NOMO-1 (cell line): ENCODE data around the gene VEGFA.

Source experiments
- DNase-seq, 2 experiments: peaks; one replicate each; lab custom pipeline; 2025; ENCODE audit not compliant: unreplicated experiment in 2 of 2; lab: John Stamatoyannopoulos, UW

VEGFA gene

DNA sequence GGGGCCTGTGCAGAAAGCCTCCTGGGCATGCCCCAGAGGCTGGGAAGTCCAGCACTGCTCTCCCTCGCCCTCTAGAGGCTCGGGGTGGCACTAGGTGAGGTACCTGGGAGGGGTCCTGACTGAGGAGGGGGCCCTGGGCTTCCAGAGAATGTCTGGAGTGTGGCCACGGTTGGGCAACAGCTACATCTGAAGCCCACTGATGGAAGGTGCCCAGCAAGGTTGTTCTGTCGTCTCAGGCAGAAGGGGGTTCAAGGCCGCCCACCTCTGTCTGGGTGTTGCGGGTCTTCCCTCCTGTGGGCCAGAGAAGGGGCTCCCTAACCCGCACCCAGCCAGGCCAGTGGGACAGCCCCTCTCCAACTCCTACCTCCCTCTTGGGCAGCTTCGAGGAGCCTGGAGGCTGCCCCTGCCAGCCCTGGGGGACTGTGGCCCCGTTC lies 11.4 kb upstream of the VEGFA start:
- DNase-seq = no peak

GRCh38 chr6:43759136-43759906 lies 10.7 kb upstream of the VEGFA start:
- DNase-seq = no peak

- DNase-seq = no peak
These were observed 10.2 kb upstream of the VEGFA start for GRCh38 chr6:43759907-43760206.

- no peak for DNase-seq
These were observed 9.5 kb upstream of the VEGFA start for GRCh38 chr6:43760210-43761168.

- DNase-seq = no peak
These were observed 8.2 kb upstream of the VEGFA start for GRCh38 chr6:43761666-43762409.

GRCh38 chr6:43762410-43762768 lies 7.6 kb upstream of the VEGFA start:
- DNase-seq = no peak

- DNase-seq = peak; percentile 31 to 42
These were observed 6.9 kb upstream of the VEGFA start for GRCh38 chr6:43762966-43763695.

GRCh38 chr6:43763812-43764522 lies 6.0 kb upstream of the VEGFA start:
- no peak for DNase-seq

- DNase-seq = no peak
These were observed 5.2 kb upstream of the VEGFA start for GRCh38 chr6:43764772-43765171.

DNA sequence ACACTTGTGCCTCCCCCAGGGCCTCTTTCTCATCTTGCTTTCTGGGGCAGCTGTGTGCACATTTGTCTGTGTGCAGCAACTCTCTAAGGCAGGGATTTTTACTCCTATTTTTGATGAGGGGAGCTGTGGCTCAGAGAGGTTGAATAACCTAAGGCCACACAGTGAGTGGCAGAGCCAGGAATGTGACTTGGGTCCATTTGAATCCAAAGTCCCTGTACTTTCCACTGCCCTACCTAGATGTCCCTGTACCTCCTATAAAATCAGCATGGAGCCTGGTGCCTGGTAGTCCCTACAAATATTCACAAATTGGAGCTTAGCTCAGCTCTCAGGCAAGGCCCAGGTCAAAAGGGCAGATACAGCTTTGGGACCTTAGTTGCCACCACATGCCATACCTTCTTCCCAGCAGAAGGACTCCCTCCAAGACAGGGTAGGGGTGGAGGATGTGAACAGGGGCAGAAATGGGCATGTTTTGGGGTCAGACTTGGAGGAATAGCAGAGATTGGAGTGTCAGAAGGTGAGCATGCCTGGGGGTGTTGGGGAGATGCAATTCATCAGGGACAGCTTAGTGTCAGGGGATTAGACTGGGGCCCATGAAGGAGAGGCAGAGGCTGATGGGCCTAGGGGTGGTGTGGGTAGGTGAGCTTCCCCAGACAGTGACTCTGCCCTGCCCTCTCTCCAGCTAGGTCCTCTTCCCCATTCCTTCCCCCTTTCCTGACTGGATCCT lies 4.1 kb upstream of the VEGFA start:
- DNase-seq = no peak

- DNase-seq = no peak
These were observed 3.5 kb upstream of the VEGFA start for GRCh38 chr6:43766500-43766853.

DNA sequence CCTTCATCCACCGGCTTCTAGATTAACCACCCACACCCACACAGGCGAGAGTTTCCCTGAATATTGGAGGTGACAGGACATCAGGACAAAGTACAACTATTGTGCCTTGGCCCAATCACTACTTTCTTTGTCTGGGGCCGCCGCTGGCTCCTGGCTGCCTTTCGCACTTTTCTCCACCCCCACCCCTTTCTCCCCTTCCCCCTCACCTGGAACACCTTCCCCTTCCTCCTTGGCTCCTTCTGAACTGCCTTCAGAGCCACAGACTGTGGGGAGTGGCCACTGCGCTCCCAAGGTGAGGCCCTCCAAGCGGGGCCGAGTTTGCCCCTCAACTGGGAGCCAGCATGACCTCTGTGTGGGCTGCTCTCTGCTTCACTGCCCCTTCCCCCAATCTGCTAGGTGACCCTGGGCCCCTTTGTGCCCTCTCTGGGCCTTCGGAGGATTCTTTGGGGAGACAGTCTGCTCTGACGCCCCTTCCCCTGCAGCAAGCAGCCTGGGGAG lies 3.0 kb upstream of the VEGFA start:
- no peak for DNase-seq

- DNase-seq = no peak
These were observed 2.2 kb upstream of the VEGFA start for GRCh38 chr6:43767553-43768505.

DNA sequence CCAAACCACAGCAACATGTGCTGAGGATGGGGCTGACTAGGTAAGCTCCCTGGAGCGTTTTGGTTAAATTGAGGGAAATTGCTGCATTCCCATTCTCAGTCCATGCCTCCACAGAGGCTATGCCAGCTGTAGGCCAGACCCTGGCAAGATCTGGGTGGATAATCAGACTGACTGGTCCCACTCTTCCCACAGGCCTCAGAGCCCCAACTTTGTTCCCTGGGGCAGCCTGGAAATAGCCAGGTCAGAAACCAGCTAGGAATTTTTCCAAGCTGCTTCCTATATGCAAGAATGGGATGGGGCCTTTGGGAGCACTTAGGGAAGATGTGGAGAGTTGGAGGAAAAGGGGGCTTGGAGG lies 1.5 kb upstream of the VEGFA start:
- DNase-seq = no peak

GRCh38 chr6:43768983-43769525 lies 957 bp upstream of the VEGFA start:
- no peak for DNase-seq

DNA sequence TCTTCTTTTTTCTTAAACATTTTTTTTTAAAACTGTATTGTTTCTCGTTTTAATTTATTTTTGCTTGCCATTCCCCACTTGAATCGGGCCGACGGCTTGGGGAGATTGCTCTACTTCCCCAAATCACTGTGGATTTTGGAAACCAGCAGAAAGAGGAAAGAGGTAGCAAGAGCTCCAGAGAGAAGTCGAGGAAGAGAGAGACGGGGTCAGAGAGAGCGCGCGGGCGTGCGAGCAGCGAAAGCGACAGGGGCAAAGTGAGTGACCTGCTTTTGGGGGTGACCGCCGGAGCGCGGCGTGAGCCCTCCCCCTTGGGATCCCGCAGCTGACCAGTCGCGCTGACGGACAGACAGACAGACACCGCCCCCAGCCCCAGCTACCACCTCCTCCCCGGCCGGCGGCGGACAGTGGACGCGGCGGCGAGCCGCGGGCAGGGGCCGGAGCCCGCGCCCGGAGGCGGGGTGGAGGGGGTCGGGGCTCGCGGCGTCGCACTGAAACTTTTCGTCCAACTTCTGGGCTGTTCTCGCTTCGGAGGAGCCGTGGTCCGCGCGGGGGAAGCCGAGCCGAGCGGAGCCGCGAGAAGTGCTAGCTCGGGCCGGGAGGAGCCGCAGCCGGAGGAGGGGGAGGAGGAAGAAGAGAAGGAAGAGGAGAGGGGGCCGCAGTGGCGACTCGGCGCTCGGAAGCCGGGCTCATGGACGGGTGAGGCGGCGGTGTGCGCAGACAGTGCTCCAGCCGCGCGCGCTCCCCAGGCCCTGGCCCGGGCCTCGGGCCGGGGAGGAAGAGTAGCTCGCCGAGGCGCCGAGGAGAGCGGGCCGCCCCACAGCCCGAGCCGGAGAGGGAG lies 580 bp downstream of the VEGFA start:
- peak; percentile 53 to 71 for DNase-seq

DNA sequence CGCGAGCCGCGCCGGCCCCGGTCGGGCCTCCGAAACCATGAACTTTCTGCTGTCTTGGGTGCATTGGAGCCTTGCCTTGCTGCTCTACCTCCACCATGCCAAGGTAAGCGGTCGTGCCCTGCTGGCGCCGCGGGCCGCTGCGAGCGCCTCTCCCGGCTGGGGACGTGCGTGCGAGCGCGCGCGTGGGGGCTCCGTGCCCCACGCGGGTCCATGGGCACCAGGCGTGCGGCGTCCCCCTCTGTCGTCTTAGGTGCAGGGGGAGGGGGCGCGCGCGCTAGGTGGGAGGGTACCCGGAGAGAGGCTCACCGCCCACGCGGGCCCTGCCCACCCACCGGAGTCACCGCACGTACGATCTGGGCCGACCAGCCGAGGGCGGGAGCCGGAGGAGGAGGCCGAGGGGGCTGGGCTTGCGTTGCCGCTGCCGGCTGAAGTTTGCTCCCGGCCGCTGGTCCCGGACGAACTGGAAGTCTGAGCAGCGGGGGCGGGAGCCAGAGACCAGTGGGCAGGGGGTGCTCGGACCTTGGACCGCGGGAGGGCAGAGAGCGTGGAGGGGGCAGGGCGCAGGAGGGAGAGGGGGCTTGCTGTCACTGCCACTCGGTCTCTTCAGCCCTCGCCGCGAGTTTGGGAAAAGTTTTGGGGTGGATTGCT lies 1.3 kb downstream of the VEGFA start:
- DNase-seq = peak; percentile 35 to 64
